IMR-90 (cell line): ENCODE results near the gene PTPRN2.

Experiments
- BHLHE40 ChIP-seq: fragments of 150-350 bp; IDR thresholded peaks from 2 replicates; pipeline ENCODE4 v1.6.1; 2016; ENCODE audit warnings: mild to moderate bottlenecking, low read depth, low read length
- CEBPB ChIP-seq: IDR thresholded peaks from 2 replicates; pipeline ENCODE4 v1.6.1; 2012; ENCODE audit warnings: low read depth, low read length, improper control_type of control experiment
- MAZ ChIP-seq: IDR thresholded peaks from 2 replicates; pipeline ENCODE4 v1.6.1; 2012; ENCODE audit warnings: low read depth, mild to moderate bottlenecking, low read length, improper control_type of control experiment, moderate library complexity, borderline replicate concordance
- NFE2L2 ChIP-seq: fragments of 150-350 bp; IDR thresholded peaks from 2 replicates; pipeline ENCODE4 v1.6.1; 2016; ENCODE audit warnings: low read depth, mild to moderate bottlenecking, low read length
- POLR2A ChIP-seq: IDR thresholded peaks from 2 replicates; pipeline ENCODE4 v1.6.1; 2012; ENCODE audit warnings: mild to moderate bottlenecking, low read depth, low read length
- RAD21 ChIP-seq: IDR thresholded peaks from 2 replicates; pipeline ENCODE4 v1.6.1; 2012; ENCODE audit warnings: low read length, improper control_type of control experiment
- RFX5 ChIP-seq: IDR thresholded peaks from 2 replicates; pipeline ENCODE4 v1.8.0; 2012; ENCODE audit warnings: low read depth, mild to moderate bottlenecking, low read length, moderate library complexity
- TF ChIP-seq, protein P1 (sequence below): conservative IDR thresholded peaks from 2 replicates; pipeline ENCODE4 v1.5.1; 2012; ENCODE audit warnings: mild to moderate bottlenecking, low read depth, low read length, improper control_type of control experiment
- TF ChIP-seq, protein P2 (sequence below): fragments of 150-350 bp; IDR thresholded peaks from 2 replicates; pipeline ENCODE4 v1.6.1; 2017; ENCODE audit warnings: mild to moderate bottlenecking, antibody characterized with exemption, low read length, low read depth
- TF ChIP-seq, protein P3 (sequence below): fragments of 150-350 bp; IDR thresholded peaks from 2 replicates; pipeline ENCODE4 v1.6.1; 2016; ENCODE audit warnings: low read depth, mild to moderate bottlenecking, low read length, moderate library complexity, borderline replicate concordance

- TF ChIP-seq, protein P1, sequence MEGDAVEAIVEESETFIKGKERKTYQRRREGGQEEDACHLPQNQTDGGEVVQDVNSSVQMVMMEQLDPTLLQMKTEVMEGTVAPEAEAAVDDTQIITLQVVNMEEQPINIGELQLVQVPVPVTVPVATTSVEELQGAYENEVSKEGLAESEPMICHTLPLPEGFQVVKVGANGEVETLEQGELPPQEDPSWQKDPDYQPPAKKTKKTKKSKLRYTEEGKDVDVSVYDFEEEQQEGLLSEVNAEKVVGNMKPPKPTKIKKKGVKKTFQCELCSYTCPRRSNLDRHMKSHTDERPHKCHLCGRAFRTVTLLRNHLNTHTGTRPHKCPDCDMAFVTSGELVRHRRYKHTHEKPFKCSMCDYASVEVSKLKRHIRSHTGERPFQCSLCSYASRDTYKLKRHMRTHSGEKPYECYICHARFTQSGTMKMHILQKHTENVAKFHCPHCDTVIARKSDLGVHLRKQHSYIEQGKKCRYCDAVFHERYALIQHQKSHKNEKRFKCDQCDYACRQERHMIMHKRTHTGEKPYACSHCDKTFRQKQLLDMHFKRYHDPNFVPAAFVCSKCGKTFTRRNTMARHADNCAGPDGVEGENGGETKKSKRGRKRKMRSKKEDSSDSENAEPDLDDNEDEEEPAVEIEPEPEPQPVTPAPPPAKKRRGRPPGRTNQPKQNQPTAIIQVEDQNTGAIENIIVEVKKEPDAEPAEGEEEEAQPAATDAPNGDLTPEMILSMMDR: no peak
- TF ChIP-seq, protein P2, sequence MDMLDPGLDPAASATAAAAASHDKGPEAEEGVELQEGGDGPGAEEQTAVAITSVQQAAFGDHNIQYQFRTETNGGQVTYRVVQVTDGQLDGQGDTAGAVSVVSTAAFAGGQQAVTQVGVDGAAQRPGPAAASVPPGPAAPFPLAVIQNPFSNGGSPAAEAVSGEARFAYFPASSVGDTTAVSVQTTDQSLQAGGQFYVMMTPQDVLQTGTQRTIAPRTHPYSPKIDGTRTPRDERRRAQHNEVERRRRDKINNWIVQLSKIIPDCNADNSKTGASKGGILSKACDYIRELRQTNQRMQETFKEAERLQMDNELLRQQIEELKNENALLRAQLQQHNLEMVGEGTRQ: no peak
- TF ChIP-seq, protein P3, sequence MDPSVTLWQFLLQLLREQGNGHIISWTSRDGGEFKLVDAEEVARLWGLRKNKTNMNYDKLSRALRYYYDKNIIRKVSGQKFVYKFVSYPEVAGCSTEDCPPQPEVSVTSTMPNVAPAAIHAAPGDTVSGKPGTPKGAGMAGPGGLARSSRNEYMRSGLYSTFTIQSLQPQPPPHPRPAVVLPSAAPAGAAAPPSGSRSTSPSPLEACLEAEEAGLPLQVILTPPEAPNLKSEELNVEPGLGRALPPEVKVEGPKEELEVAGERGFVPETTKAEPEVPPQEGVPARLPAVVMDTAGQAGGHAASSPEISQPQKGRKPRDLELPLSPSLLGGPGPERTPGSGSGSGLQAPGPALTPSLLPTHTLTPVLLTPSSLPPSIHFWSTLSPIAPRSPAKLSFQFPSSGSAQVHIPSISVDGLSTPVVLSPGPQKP: no peak
- no peak for TF ChIP-seq POLR2A
- no peak for TF ChIP-seq CEBPB
- no peak for TF ChIP-seq RAD21
- no peak for TF ChIP-seq BHLHE40
- TF ChIP-seq NFE2L2: no peak
- no peak for TF ChIP-seq RFX5
- TF ChIP-seq MAZ: no peak
Measured at GRCh38 chr7:157708919-157709295, 878.7 kb downstream of the PTPRN2 start.
